Neural crest cell (in vitro differentiated cells): ENCODE data around the gene NLGN1. TPM values are rescaled to one million over a fixed set of nuclear protein-coding genes. Genes with fewer than 3 reads are reported as not detected.

Experiments used
- DNase-seq: peaks from one replicate; pipeline ENCODE4 v3.0.0; 2021; ENCODE audit warnings: low read depth, mixed read lengths, low spot score
- H3K27ac Mint-ChIP-seq: one replicate; pipeline ENCODE4 v1.8.0; 2021; ENCODE audit warnings: mild to moderate bottlenecking, mixed read lengths; ENCODE audit not compliant: unreplicated experiment
- H3K27me3 Mint-ChIP-seq: 2 replicates; pipeline ENCODE4 v1.8.0; 2021; ENCODE audit warnings: low read depth, mild to moderate bottlenecking, mixed read lengths
- H3K36me3 Mint-ChIP-seq: 2 replicates; pipeline ENCODE4 v1.8.0; 2021; ENCODE audit warnings: low read depth, mild to moderate bottlenecking, mixed read lengths
- H3K4me1 Mint-ChIP-seq: 2 replicates; pipeline ENCODE4 v1.8.0; 2021; ENCODE audit warnings: mixed read lengths
- H3K4me3 Mint-ChIP-seq: one replicate; pipeline ENCODE4 v1.8.0; 2021; ENCODE audit warnings: mild to moderate bottlenecking, mixed read lengths
- H3K9me3 Mint-ChIP-seq: 2 replicates; pipeline ENCODE4 v1.8.0; 2021; ENCODE audit warnings: mixed read lengths
- total RNA-seq: library from RNA; stranded (reverse); gene quantifications from 2 replicates; pipeline ENCODE4 v1.2.1, GENCODE V29; 2021
- TF ChIP-seq, protein P1 (sequence below): fragments of 200-600 bp; sonication (generic); conservative IDR thresholded peaks from 2 replicates; pipeline ENCODE4 v1.5.0; 2021; ENCODE audit warnings: antibody characterized with exemption, mild to moderate bottlenecking

Gene NLGN1
- total RNA-seq, 1 donor from 2014 or later: 20.0 TPM

DNA sequence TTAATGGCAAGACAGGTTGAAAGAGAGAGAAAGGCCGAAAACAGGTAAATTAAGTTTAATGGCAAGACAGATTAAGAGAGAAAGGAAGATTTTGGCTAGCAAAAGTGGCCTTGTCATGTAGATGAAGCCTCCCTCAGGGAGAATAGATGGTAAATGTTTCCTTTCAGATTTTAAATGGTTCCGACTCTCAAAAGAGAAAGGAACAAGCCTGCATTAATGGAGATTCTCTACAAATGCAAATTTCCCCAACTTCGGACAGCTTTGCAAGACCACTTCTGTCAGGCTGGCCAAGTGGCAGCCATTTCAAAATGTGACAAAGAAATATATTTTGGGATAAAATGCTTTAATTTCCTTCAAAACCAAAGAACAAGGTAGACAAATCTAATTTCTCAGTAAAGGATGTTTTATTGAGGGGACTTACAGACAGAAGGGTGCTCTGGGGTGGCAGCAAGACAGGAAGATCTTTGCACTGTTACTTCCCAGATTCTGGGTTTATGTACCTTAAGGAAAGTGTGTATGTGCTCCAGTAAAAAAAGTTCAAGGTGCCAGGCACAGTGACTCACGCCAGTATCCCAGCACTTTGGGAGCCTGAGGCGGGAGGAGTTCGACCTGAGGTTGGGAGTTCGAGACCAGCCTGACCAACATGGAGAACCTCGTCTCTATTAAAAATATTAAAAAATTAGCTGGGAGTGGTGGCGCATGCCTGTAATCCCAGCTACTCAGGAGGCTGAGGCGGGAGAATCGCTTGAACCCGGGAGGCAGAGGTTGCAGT lies 835.3 kb downstream of the NLGN1 start:
- TF ChIP-seq, protein P1, sequence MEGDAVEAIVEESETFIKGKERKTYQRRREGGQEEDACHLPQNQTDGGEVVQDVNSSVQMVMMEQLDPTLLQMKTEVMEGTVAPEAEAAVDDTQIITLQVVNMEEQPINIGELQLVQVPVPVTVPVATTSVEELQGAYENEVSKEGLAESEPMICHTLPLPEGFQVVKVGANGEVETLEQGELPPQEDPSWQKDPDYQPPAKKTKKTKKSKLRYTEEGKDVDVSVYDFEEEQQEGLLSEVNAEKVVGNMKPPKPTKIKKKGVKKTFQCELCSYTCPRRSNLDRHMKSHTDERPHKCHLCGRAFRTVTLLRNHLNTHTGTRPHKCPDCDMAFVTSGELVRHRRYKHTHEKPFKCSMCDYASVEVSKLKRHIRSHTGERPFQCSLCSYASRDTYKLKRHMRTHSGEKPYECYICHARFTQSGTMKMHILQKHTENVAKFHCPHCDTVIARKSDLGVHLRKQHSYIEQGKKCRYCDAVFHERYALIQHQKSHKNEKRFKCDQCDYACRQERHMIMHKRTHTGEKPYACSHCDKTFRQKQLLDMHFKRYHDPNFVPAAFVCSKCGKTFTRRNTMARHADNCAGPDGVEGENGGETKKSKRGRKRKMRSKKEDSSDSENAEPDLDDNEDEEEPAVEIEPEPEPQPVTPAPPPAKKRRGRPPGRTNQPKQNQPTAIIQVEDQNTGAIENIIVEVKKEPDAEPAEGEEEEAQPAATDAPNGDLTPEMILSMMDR: no peak
- H3K4me1 Mint-ChIP-seq: peaks cover 12% of the 10 kb centered on the region
- H3K27ac Mint-ChIP-seq: no peak overlapping the region
- H3K27me3 Mint-ChIP-seq: peaks cover 2% of the 10 kb centered on the region
- no peaks in the 10 kb centered on the region for H3K9me3 Mint-ChIP-seq
- H3K4me3 Mint-ChIP-seq: no peak overlapping the region
- H3K36me3 Mint-ChIP-seq: peaks cover 2% of the 10 kb centered on the region
- DNase-seq: no peak

DNA sequence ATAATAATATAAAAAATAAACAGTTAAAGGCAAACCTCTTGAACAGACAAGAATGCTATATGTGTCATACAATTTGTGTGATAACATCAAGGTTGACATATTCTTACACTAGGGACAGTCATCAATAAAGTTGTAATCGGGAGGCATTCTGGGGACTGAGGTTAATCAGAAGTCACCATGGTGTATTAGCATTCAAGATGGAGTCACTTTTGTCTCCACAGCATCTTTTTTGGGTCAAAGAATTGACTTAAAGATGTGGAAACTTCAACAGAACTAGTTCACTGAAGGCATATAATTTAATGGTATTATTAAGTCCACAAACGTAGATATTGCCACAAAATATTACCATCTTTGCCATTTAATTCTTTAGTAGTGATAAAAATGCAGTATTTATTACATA lies 836.0 kb downstream of the NLGN1 start:
- DNase-seq: no peak
- no peaks in the 10 kb centered on the region for H3K9me3 Mint-ChIP-seq
- H3K4me3 Mint-ChIP-seq: no peak overlapping the region
- H3K27ac Mint-ChIP-seq: no peak overlapping the region
- H3K27me3 Mint-ChIP-seq: peaks cover 2% of the 10 kb centered on the region
- H3K36me3 Mint-ChIP-seq: peaks cover 2% of the 10 kb centered on the region
- TF ChIP-seq, protein P1: no peak
- peaks cover 12% of the 10 kb centered on the region for H3K4me1 Mint-ChIP-seq

DNA sequence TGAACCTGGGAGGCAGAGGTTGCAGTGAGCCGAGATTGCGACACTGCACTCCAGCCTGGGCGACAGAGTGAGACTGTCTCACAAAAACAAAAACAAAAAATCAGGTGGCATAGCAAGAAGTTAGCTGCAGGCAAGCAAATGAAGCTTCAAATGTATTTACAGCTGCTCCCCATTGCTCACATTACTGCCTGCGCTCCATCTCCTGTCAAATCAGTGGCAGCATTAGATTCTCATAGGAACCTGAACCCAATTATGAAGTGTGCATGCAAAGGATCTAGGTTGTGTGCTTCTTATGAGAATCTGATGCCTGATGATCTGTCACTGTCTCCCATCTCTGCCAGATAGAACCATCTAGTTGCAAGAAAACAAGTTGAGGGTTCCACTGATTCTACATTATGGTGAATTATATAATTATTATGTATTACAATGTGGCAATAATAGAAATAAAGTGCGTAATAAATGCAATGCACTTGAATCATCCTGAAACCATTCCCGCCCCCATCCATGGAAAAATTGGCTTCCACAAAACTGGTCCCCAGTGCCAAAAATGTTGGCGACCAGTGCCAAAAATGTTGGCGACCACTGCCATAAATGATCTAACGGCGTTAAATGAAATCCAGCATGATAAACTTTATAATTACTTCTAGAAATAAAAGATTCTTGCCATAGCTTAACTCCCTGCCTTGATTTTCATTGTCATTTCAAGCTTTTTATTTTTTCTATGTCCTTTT lies 844.9 kb downstream of the NLGN1 start:
- no peak for DNase-seq
- Mint-ChIP-seq H3K9me3 (no peaks in the 10 kb centered on the region), H3K36me3 (peaks cover 2% of the 10 kb centered on the region), H3K27ac (peak overlapping the region; percentile 75), H3K27me3 (no peaks in the 10 kb centered on the region), H3K4me1 (no peaks in the 10 kb centered on the region), H3K4me3 (no peak overlapping the region)
- TF ChIP-seq, protein P1: no peak

DNA sequence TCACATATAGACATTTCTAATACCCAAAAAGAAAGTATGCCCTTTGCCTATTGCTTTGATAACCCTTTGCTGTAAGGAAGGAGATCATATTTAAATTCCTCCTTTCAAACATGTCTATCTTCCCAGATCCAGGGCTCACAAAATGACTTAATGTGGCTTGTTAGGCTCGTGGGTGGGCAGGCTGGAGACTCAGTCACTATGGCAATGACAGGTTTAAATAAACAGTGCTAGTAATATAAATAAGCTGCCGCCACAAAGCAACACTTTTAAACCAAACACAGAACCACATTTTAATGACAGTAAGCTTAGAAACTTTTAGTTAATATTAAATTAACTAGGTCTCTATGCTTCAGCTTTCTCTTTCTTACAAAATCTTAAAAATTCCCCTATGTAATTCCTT lies 845.6 kb downstream of the NLGN1 start:
- H3K27me3 Mint-ChIP-seq: no peaks in the 10 kb centered on the region
- no peak overlapping the region for H3K27ac Mint-ChIP-seq
- DNase-seq: no peak
- H3K4me1 Mint-ChIP-seq: peaks cover 5% of the 10 kb centered on the region
- H3K36me3 Mint-ChIP-seq: no peaks in the 10 kb centered on the region
- no peaks in the 10 kb centered on the region for H3K9me3 Mint-ChIP-seq
- TF ChIP-seq, protein P1: no peak
- no peak overlapping the region for H3K4me3 Mint-ChIP-seq

DNA sequence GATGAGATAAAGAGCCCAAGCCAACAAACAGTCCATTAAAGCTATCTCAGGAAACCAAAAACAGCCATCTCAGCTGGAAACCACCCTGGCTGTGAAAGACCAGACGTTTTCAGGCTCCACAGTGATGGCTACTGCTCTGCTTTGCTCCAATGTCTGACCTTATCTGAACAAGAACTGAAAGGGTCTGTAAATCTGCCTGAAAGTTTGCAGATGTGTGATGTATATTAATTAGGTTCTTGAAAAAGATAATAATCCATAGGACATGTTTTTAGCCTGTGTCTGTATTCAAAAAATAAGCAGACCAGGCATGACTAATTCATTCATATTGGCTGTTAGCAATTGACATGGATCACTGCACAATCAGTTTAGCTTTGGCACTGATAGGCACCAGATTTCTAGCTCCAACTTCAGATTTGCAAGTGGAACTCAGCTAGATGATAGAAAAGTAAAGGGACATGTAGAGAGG lies 850.2 kb downstream of the NLGN1 start:
- Mint-ChIP-seq H3K36me3 (no peaks in the 10 kb centered on the region), H3K4me3 (no peak overlapping the region), H3K27ac (no peak overlapping the region), H3K9me3 (no peaks in the 10 kb centered on the region), H3K27me3 (no peaks in the 10 kb centered on the region), H3K4me1 (peaks cover 14% of the 10 kb centered on the region)
- TF ChIP-seq, protein P1: no peak
- no peak for DNase-seq
